Fibroblast of skin of abdomen (primary cell): Measurements from ENCODE around the gene TEAD1.

Experiments
- DNase-seq: peaks from one replicate; pipeline ENCODE4 v3.0.0-alpha.2; 2013

The TEAD1 gene

DNA sequence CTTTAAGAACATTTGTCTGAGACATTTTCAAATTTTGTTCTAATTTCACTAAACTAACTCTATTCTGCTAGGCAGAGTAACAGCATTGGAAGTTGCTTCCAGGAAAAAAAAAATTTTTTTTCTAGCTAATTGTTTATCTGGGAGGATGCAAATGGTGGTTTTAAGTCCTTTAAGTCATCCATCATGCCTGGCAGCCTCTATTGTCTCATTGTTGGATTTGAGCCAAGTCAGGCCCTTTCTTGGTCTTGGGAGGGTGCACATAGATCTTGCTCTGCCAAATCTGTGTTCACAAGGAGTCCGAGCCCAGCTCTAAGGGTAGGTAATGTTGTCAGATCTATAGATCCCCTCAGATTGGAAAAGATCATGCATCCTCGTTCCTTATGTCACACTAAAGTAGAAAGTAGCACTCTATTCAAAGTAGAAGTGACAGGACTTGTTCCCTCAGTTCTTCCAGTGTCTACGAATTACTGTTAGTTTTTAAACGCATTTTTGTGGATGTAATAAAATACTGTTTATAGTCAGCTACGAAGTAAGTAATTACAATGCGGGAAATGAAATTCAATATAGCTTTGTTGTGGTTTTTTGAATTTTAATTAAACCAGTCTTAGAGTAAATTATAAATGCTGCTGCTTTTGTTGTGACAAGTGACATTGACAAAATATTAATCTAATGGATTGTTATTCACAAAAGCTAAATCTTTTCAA, 168.9 kb downstream of the TEAD1 start:
- peak; percentile 62 for DNase-seq

DNA sequence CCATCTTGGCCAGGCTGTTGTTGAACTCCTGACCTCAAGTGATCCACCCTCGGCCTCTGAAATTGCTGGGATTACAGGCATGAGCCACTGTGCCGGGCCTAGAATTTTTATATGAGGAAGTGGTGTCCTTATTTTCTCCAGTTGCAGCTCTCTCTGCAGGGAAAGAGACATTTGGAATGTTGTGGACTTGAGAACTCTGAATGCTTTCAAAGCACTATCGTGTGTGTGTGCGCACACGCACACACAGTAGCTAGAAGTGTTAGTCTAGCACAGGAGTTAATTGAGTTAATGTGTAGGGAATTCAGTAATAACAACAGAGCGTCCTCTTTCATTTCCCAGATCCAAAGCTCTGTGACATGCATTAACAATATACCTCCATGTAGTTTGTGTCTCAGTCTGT, 170.9 kb downstream of the TEAD1 start:
- DNase-seq = peak; percentile 57

DNA sequence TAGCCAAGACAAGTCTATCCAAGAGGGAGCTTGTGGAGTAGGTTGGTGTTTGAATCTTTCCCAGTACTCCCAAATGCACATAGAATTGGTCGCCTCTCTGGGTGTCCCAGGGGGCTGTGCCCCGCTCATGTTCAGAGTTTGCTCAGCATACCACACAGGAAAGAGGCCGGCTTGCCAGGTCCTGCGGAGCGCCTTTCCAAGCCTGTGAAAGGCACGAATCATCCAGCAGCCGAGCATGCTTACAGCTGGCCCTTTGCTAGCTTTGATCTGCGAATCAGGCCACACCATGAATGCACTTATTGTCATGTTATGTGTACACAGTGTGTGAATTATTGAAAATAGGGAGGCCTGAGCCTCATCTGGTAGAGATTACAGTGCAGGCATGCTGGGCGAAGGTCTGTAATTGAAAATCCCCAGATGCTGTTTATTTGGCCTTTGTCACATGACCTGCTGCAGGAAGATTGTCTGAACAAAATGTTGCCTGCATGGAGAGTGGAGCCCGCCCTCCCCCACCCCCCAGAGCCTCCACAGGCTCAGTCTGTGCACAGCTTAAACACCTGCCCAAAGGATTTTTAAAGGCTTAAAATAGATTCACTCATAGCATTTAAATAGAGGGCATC, 171.6 kb downstream of the TEAD1 start:
- DNase-seq = peak; percentile 63

- no peak for DNase-seq
Measured at GRCh38 chr11:12846786-12847615, 172.8 kb downstream of the TEAD1 start.

- DNase-seq = no peak
Measured at GRCh38 chr11:12848413-12848812, 174.2 kb downstream of the TEAD1 start.

DNA sequence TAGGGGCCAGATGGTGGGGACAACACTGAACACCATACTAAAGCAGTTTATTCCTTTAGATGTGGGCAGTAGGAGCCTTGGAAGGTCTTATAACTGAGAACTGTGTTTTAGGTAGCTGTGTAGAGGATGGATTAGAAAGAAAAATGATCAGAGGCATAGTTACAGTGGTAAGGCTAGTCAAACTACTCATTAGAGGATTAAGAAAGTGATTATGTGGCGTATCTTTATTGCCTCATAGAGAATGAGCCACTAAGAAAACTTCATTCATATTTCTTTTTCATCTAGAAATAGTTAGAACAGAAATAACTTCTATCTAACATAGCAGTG, 179.1 kb downstream of the TEAD1 start:
- DNase-seq = no peak

- DNase-seq = no peak
Measured at GRCh38 chr11:12853652-12854296, 179.6 kb downstream of the TEAD1 start.

DNA sequence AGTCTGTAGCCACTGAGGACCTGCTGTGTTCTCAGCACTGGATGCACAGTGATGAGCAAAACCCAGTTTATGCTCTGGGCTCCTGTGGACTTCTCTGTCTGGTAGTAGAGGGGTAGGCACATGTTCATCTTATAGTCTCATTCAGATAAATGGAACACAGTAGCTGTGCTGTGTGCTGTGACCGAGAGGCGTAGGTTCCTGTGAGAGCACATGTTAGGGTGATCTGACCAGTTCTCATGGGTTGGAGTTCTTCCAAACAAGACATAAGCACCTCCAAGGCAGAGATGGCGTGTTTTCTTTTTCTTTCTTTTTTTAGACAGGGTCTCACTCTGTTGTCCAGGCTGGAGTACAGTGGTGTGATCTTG, 180.1 kb downstream of the TEAD1 start:
- no peak for DNase-seq

GRCh38 chr11:12854829-12855228, 180.6 kb downstream of the TEAD1 start:
- DNase-seq = no peak

- DNase-seq = no peak
Measured at GRCh38 chr11:12856338-12856737, 182.1 kb downstream of the TEAD1 start.

DNA sequence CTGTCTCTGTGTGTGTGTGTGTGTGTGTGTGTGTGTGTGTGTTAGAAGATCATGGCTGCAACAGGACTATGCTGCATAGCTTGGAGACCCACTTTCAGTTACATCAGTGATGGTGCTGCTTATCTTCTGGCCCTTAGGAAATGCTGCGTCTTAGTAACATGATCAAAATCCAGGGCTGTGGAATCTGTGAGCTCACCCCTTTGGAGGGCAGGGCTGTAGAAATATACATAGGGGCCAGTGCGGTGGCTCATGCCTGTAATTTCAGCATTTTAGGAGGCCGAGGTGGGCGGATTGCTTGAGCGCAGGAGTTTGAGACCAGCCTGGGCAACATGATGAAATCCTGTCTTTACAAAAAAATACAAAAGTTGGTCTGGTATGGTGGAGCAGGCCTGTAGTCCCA, 183.4 kb downstream of the TEAD1 start:
- DNase-seq = no peak

GRCh38 chr11:12859872-12860657, 185.8 kb downstream of the TEAD1 start:
- DNase-seq = no peak

- DNase-seq = peak; percentile 45
Measured at GRCh38 chr11:12860827-12861226, 186.6 kb downstream of the TEAD1 start.

DNA sequence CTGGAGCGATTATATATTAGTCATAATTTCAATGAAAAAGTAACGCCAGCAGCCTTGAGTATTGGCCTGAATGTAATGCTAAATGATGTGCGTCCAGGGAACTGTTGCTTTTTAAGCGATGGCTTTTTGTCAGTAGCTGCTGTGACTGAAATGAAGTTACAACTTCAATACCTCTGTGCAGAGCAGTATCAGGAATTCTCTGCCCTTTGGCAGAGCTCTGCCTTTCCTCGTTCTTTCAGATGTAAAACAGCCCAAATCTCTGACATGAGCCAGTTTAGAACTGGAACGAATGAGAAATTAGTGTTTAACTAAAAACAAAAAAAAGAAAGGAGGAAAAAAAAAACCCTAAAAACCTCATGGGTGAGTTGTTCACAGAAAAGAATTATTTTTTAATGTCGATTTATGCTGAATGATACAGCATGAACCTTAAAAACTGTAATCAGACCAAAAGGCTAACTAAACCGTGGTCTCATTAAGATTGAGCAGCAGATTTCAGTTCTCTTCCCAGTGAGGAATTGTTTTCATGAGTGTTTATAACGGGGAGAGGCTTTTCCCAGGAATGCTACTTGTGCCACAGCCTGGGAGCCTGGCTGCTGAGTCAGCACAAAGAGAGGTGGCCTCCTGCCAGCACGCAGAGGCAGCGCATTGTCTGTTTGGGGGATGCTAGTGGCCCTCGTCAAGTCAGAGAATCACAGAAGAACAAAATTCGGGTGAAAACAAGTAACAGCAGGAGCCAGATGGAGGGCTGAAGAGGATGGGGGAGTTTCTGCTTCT, 188.7 kb downstream of the TEAD1 start:
- peak; percentile 92 for DNase-seq

DNA sequence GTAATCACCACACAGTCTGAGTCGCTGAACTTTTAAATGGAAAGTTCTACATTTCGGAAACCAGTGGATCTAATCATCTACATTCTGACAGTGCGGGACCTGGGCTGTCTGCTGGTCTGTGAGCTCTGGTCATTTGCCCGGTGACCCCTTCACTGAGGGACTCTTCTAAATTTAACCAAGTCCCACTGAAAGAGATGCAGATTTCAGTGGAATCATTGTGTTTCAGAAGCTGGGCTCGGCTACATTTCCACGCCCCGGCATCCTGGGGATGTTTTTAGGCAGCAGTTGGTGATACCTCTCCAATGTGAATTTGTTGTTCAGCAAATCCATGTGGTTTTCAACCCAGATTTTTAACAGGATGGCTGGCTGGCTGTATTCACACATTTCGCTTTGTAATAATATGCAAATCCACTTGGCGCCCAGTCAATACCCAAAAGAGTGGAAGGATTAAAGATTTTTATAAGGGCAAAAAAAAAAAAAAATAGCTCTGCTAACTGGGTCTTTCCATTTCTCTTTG, 189.4 kb downstream of the TEAD1 start:
- no peak for DNase-seq

GRCh38 chr11:12864316-12865156, 190.3 kb downstream of the TEAD1 start:
- DNase-seq = peak; percentile 80

DNA sequence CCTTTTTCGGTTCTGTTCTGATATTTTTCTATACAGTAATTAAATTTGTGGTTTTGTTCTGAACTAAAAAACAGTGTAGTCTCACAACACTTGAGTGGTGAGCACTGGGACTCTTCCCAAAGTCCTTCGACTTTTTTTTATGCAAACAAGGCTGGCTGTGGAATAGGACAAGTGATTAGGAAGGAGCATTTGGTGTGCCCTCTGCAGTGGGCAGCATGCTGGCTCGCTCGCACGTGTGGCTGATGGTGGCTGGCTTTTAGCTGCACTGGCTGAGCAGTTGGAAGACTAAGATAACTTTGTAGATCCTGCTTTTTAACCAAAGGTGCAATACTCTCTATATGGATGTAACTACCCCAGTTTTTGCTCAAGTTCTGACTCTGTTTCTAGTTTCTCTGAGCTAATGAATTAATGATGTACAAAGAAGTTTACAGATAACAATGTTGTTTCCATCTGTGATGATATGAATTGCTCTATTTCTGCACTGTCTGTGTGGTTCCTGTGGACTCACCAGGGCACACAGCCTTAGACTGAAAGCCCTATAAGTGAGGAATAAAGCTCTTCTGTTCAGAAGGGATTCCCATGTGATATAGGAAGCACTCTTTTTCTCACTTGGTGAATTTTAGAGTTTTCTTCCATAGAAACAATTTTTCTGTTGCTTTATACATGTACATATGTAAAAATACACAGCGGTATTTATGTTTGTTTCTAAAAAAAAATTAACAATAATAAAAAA, 191.8 kb downstream of the TEAD1 start:
- DNase-seq = no peak

DNA sequence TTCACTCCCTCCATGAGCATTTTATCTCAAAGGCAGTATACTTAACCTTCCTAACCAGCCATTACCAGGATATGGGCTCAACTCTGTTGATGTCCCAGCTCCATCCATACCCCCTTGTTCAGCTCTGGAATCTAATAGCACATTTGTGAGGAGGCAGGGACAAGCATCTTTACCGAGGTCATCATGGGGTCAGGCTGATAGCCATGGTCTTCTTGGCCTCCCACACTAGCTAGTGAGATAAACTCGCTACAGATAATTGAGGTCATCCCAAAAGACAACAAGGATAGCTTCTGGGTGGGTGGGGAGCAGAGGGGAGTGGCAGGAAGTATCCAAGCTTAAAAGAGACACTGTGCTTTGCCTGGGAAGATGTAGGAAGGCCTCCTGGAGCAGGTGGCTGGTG, 193.3 kb downstream of the TEAD1 start:
- no peak for DNase-seq

DNA sequence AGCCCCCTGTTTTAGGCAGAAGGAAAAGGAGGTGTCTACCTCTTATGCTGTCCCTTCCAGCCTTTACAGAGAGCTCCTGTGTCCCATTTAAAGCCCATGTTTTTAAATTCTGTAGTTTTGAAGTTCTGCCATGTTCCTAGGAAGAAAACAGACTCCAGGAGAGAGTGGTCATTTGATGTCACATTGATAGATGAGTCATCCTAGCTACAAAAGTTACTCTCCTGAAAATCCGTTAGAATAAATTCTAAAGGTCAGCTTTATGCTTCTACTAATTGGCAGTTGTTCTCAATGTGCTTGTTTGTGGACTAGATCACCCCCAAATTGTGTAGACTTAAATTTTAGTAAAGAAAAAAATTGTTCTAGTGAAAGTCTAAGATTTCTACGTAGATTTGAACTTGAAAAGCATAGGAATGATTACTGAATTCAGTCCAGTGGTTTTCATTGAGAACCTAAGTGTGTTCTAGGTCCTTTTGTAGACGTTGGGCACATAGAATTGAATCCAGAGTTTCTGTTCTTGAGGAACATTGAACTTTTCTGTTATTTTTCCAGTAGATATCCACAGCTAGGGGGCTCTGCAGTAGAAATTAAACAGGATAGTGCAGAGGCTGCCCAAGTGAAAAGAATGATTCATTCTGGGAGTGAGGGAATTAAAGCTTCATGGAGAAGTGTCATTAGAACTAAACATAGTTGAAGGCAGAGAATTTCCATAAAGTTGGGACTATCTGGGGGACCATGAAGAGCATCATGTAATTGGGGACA, 194.3 kb downstream of the TEAD1 start:
- peak; percentile 24 for DNase-seq
